HG03060 (cell line): ENCODE data around the gene UBE3B.
"Not testable (repeated sequence)": the region's sequence is repeated elsewhere in the genome, so short reads cannot be mapped to it uniquely, and the experiment has no call there.

Source experiments
- ATAC-seq: cut with Tn5 transposase; IDR thresholded peaks from one replicate; pipeline ENCODE4 v1.9.1; 2021; ENCODE audit warnings: low read depth, moderate number of reproducible peaks; ENCODE audit not compliant: unreplicated experiment

UBE3B gene

GRCh38 chr12:109469517-109469916, 7.9 kb upstream of the UBE3B start:
- ATAC-seq: no peak

- no peak for ATAC-seq
These were observed 4.4 kb upstream of the UBE3B start for GRCh38 chr12:109473006-109473405.

DNA sequence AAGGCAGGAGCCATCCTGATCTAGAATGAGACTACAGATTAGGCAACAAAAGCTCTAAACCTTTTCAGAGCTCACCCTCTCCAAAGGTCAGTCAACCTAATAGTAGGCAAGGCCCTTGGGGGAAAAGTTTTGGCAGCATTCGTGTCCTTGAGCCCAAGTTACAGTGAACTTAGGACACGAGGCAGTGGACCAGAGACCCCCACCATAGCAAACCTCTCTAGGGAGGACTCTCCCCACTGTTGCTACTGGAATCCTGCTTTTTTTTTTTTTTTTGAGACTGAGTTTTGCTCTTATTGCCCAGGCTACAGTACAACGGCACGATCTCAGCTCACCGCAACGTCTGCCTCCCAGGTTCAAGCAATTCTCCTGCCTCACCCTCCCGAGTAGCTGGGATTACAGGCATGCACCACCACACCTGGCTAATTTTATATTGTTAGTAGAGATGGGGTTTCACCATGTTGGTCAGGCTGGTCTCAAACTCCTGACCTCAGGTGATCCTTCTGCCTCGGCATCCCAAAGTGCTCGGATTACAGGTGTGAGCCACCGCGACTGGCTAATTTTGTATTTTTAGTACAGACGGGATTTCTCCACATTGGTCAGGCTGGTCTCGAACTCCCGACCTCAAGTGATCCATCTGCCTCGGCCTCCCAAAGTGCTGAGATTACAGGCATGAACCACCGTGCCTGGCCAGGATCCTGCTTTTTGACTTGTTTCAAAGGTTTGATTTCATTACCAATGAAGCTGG, 3.7 kb upstream of the UBE3B start:
- ATAC-seq: not testable (repeated sequence)

DNA sequence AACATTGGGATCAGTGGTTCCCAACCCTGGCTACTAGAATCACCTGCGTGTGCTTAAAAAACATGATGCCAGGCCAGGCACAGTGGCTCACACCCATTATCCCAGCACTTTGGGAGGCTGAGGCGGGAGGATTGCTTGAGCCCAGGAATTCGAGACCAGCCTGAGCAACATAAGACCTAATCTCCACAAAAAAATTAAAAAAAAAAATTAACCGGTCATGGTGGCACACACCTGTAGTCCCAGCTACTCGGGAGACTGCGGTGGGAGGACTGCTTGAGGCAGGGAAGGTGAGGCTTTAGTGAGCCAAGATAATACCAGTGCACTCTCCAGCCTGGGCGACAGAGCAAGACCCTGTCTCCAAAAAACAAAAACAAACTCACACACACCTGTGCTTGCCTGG, 2.3 kb upstream of the UBE3B start:
- ATAC-seq: no peak

GRCh38 chr12:109475993-109476806, 1.2 kb upstream of the UBE3B start:
- ATAC-seq: no peak

DNA sequence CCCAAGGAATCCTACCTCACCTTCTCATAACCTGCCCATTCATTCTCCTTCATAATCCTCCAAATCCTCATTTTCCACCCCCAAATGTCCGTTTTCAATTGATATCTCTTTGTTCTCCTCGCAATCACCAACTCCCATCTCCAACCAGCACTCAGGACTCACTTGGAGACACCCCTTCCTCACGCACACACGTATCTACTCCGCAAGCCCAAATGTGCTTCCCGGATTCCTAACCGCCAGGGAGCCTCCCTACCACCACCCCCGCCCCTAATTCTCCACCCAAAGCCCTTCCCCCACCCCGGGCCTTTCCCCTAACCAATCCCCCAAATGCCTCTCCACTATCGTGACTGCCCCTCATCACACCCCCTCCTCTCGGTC, 638 bp upstream of the UBE3B start:
- no peak for ATAC-seq

DNA sequence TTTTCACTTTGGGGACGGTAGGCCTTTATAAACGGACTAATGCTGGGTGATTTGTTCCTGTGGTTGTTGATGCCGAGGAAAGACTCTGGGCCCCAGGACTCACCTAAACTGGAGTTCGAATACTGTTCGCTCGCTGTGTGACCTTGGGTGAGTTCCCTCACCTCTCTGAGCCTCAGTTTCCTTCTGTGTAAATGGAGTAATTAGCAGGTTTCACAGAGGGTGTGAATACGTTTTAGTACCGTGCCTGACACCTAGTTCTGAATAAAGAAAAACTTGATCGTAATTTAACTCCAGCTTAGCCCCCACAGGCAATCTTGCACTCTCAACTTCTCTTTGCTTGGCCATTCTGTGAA, 505 bp downstream of the UBE3B start:
- ATAC-seq: no peak

- ATAC-seq: no peak
These were observed 2.3 kb downstream of the UBE3B start for GRCh38 chr12:109479761-109480160.

DNA sequence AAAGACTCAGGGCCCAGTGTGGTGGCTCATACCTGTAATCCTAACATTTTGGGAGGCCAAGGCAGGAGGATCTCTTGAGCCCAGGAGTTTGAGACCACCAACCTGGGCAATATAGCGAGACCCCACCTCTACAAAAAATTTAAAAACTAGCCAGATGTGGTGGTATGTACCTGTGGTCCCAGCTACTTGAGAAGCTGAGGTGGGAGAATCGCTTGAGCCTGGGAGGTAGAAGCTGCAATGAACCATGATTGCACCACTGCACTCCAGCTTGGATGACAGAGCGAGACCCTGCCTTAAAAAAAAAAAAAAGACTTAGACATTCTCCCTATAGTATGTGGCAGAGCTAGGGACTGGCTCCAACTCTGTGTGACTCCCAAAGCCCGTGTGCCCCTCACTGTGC, 2.9 kb downstream of the UBE3B start:
- ATAC-seq: no peak

DNA sequence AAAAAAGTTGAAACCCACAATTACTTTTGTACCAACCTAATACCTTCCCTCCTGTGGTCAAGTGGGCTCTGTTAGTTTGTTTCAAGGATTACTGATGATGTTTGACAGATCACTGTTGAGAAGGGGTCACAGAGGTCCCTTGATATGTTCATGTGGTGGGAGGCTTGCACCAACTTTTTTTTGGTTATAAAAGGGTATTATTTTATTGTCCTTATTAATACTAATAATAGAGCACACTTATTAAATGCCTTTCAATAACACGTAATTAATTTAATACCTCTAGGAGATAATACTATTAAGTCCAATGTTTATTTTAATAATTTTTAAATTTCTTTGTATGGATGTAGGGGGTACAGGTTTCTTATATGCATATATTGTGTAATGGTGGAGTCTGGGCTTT, 4.4 kb downstream of the UBE3B start:
- no peak for ATAC-seq

GRCh38 chr12:109482491-109482890, 5.1 kb downstream of the UBE3B start:
- ATAC-seq: no peak

GRCh38 chr12:109482894-109483293, 5.5 kb downstream of the UBE3B start:
- ATAC-seq: no peak

GRCh38 chr12:109483346-109483745, 5.9 kb downstream of the UBE3B start:
- no peak for ATAC-seq

GRCh38 chr12:109485201-109485600, 7.8 kb downstream of the UBE3B start:
- no peak for ATAC-seq

GRCh38 chr12:109487181-109488050, 10.0 kb downstream of the UBE3B start:
- no peak for ATAC-seq

GRCh38 chr12:109488051-109488665, 10.7 kb downstream of the UBE3B start:
- ATAC-seq: no peak

DNA sequence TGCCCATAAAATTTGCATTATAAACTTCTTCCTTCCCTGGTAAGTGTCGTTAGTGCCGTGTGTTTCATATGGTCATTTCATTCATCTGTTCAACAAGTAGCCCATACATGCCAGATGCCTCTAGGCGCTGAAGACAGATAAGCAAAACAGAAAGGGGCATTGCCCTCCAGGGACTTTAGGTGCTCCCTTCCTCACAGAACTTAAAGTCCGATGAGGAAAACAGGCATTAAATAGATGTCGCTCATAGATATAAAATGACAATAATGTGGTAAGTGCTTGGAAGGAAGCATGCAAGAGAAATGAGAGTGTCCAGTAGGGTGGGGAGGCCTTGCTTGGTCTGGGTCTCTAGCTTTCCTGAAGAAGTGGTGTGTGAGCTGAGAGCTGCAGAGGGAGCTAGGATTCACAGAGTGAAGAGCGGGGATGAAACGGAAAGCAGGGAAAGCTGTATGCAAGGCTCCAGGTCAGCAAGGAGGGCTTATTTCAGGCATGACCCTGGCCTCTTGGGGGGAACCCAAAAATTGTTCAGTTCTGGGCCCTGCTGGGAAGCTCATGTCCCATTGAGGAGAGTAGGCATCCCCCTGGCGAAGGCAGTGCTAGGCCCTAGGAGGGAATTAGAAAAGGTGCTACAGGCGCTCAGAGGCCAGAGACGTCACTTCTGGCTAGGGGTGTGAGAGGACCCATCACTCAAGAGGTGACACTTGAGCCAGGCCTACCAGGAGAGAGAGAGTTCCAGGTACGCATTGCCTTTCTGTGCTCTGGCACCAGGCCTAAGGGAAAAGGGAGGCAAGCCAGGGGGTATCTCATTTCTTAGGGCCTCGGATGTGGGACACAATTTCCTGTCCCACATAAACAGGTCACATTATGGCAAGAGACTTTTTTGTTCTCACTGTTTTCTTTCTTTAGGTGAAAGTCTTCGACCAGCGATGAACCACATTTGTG, 11.9 kb downstream of the UBE3B start:
- ATAC-seq: no peak

DNA sequence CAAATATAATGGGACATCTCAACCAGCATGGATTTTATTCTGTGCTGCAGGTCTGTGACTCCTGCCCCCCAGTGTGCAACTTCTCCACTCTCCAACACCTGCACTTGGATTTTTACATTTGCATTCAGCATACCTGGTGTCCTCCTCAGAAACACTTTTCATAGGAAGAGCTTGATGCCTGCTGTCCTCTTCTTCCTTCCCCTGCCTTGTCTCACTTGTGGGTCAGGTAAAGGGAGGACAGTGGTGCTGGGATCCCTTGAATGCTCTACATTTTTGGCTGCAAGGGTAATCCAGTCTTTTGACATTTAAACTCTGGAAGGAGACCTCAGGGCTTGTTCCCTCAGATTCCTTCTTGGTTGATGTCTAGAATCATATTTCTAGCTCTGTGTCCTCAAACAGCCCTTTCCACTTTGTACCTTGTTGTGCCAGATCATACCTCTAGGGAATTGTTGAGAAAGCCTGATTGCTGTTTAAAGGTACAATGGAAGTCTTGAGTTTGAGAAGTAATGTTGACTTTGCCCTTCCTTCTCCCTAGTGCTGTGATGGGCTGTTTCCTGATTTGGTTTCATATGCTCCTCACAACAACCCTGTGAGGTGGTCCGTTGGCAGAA, 12.6 kb downstream of the UBE3B start:
- ATAC-seq: no peak

- ATAC-seq: no peak
These were observed 14.2 kb downstream of the UBE3B start for GRCh38 chr12:109491671-109492070.
